ENCODE results near the gene MYOM1.

GRCh38 chr18:3126457-3127097 lies 93.2 kb downstream of the MYOM1 start:
- TF ChIP-seq CTCF (conservative IDR thresholded peaks at IDR 0.05 in 1 of 2, IDR thresholded peaks at IDR 0.05 in 1 of 2; ENCODE audit: extremely low read depth in 1 of 2, insufficient read depth in 1 of 2, low read depth in 1 of 2, low read length in 2 of 2), result no peak
- no peak for TF ChIP-seq EZH2 (IDR thresholded peaks at IDR 0.05; ENCODE audit: borderline replicate concordance, low read length)

All from mammary epithelial cell (primary cell).